ENCODE measurements around the gene DENND4A.

DNA sequence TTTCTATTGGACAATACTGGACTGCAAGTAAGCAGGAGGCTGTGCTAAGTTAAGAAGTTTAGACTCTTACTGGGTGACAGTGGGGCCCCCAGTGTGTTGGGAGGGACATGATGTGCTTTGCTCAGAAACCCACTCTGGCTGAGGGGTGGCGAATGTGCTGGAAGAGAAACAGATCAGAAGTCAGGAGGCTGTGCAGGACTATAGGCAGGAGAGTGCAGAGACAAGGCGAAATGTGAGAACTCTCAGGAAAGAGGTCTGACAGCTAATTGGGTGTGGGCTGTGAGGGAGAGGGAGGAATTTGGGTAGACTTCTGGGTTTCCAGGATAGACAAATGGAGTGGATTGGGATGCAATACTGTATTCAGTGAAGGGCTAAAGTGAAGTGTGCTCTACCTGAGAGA, 158.3 kb downstream of the DENND4A start:
- TF ChIP-seq GATA2 (IDR thresholded peaks at IDR 0.05; ENCODE audit: low read depth, low read length) = no peak
- TF ChIP-seq GATA3 (IDR thresholded peaks at IDR 0.05; ENCODE audit: low read depth, low read length) = no peak
